Measurements from ENCODE around the gene LINC01488. TPM values are rescaled to one million over a fixed set of nuclear protein-coding genes. Genes with fewer than 3 reads are reported as not detected.

LINC01488 gene
- total RNA-seq, 1 donor from 2014 or later = not detected

- Mint-ChIP-seq H3K4me1 (peaks cover 11% of the 10 kb centered on the region), H3K9me3 (peaks cover 10% of the 10 kb centered on the region), H3K27ac (no peak overlapping the region), H3K4me3 (no peak overlapping the region), H3K36me3 (ENCODE audit: low read depth) (peaks cover 2% of the 10 kb centered on the region), H3K27me3 (peaks cover 11% of the 10 kb centered on the region)
- intact Hi-C loops (cut with micrococcal nuclease) = no loop called here
- DNase-seq (no peak), ATAC-seq (ENCODE audit: low read depth) (no peak)
- TF ChIP-seq CTCF (IDR thresholded peaks at IDR 0.05) = no peak
- CTCF ChIA-PET = no interaction called here
- POLR2A ChIA-PET = no interaction called here
These were observed 31.3 kb downstream of the LINC01488 start for GRCh38 chr11:69512790-69513189.

GRCh38 chr11:69513196-69513595, 31.7 kb downstream of the LINC01488 start:
- CTCF ChIA-PET = no interaction called here

GRCh38 chr11:69513663-69514224, 32.3 kb downstream of the LINC01488 start:
- no peak for TF ChIP-seq CTCF (IDR thresholded peaks at IDR 0.05)
- H3K27ac Mint-ChIP-seq = no peak overlapping the region
- DNase-seq (no peak), ATAC-seq (ENCODE audit: low read depth) (no peak)
- peaks cover 11% of the 10 kb centered on the region for H3K4me1 Mint-ChIP-seq
- H3K27me3 Mint-ChIP-seq = peaks cover 11% of the 10 kb centered on the region
- ChIA-PET CTCF (no interaction called here), POLR2A (no interaction called here)
- H3K9me3 Mint-ChIP-seq = peaks cover 17% of the 10 kb centered on the region
- intact Hi-C loops (cut with micrococcal nuclease) = no loop called here
- peaks cover 2% of the 10 kb centered on the region for H3K36me3 Mint-ChIP-seq (ENCODE audit: low read depth)
- H3K4me3 Mint-ChIP-seq = no peak overlapping the region

More at GRCh38 chr11:69513196-69513595, 31.7 kb downstream of the LINC01488 start:
- ATAC-seq (ENCODE audit: low read depth) (no peak), DNase-seq (no peak)
- peaks cover 11% of the 10 kb centered on the region for H3K4me1 Mint-ChIP-seq
- peaks cover 11% of the 10 kb centered on the region for H3K27me3 Mint-ChIP-seq
- no peak overlapping the region for H3K27ac Mint-ChIP-seq
- POLR2A ChIA-PET = no interaction called here
- TF ChIP-seq CTCF (IDR thresholded peaks at IDR 0.05) = no peak
- no peak overlapping the region for H3K4me3 Mint-ChIP-seq
- intact Hi-C loops (cut with micrococcal nuclease) = no loop called here
- peaks cover 2% of the 10 kb centered on the region for H3K36me3 Mint-ChIP-seq (ENCODE audit: low read depth)
- peaks cover 12% of the 10 kb centered on the region for H3K9me3 Mint-ChIP-seq

- H3K4me3 Mint-ChIP-seq = no peak overlapping the region
- H3K27ac Mint-ChIP-seq = no peak overlapping the region
- H3K4me1 Mint-ChIP-seq = peaks cover 11% of the 10 kb centered on the region
- peaks cover 5% of the 10 kb centered on the region for H3K27me3 Mint-ChIP-seq
- H3K9me3 Mint-ChIP-seq = peaks cover 19% of the 10 kb centered on the region
- no peak for ATAC-seq (ENCODE audit: low read depth)
- no peak for DNase-seq
- intact Hi-C loops (cut with micrococcal nuclease) = no loop called here
- ChIA-PET POLR2A (no interaction called here), CTCF (no interaction called here)
- no peak for TF ChIP-seq CTCF (IDR thresholded peaks at IDR 0.05)
- H3K36me3 Mint-ChIP-seq (ENCODE audit: low read depth) = peaks cover 2% of the 10 kb centered on the region
These were observed 33.3 kb downstream of the LINC01488 start for GRCh38 chr11:69514771-69515170.

GRCh38 chr11:69515271-69516245, 34.1 kb downstream of the LINC01488 start:
- no peak for TF ChIP-seq CTCF (IDR thresholded peaks at IDR 0.05)
- POLR2A ChIA-PET = no interaction called here
- peaks cover 2% of the 10 kb centered on the region for H3K36me3 Mint-ChIP-seq (ENCODE audit: low read depth)
- H3K9me3 Mint-ChIP-seq = peaks cover 19% of the 10 kb centered on the region
- H3K27ac Mint-ChIP-seq = peak overlapping the region; percentile 43
- CTCF ChIA-PET = no interaction called here
- peaks cover 11% of the 10 kb centered on the region for H3K4me1 Mint-ChIP-seq
- ATAC-seq (ENCODE audit: low read depth) = peak; percentile 45
- H3K4me3 Mint-ChIP-seq = no peak overlapping the region
- intact Hi-C loops (cut with micrococcal nuclease) = no loop called here
- H3K27me3 Mint-ChIP-seq = peaks cover 2% of the 10 kb centered on the region
- no peak for DNase-seq
